Measurements from ENCODE around the gene OR51B4.
"Not testable (repeated sequence)": the region's sequence is repeated elsewhere in the genome, so short reads cannot be mapped to it uniquely, and the experiment has no call there.

Gene OR51B4

GRCh38 chr11:5343474-5344335 lies 42.0 kb upstream of the OR51B4 start, which contains the start of gene OR51B5:
TSS of gene OR51B5 (minus strand) at chr11:5343524. CDS start at chr11:5343524, 0 bp downstream.
- Histone ChIP-seq H3K27me3 (ENCODE audit: insufficient read depth, poor library complexity, severe bottlenecking) (peaks cover 3% of the 10 kb centered on the region), H3K9me3 (ENCODE audit: severe bottlenecking) (no peaks in the 10 kb centered on the region), H3K36me3 (ENCODE audit: low read depth) (no peaks in the 10 kb centered on the region), H3K27ac (ENCODE audit: poor library complexity, severe bottlenecking) (no peak within 1 kb of the TSS), H3K4me3 (ENCODE audit: severe bottlenecking) (no peak within 1 kb of the TSS), H3K4me1 (ENCODE audit: insufficient read depth, poor library complexity, severe bottlenecking) (no peaks in the 10 kb centered on the region)
- ATAC-seq (ENCODE audit: low read depth) (no peak), DNase-seq (ENCODE audit: low spot score) (no peak)
- TF ChIP-seq CTCF (IDR thresholded peaks at IDR 0.05; ENCODE audit: poor library complexity, severe bottlenecking), result no peak

- Histone ChIP-seq H3K27ac (ENCODE audit: poor library complexity, severe bottlenecking) (no peak overlapping the region), H3K27me3 (ENCODE audit: insufficient read depth, poor library complexity, severe bottlenecking) (peaks cover 3% of the 10 kb centered on the region), H3K9me3 (ENCODE audit: severe bottlenecking) (no peaks in the 10 kb centered on the region), H3K36me3 (ENCODE audit: low read depth) (no peaks in the 10 kb centered on the region), H3K4me3 (ENCODE audit: severe bottlenecking) (no peak overlapping the region), H3K4me1 (ENCODE audit: insufficient read depth, poor library complexity, severe bottlenecking) (no peaks in the 10 kb centered on the region)
- ATAC-seq (ENCODE audit: low read depth), result no peak
- no peak for DNase-seq (ENCODE audit: low spot score)
- no peak for TF ChIP-seq CTCF (IDR thresholded peaks at IDR 0.05; ENCODE audit: poor library complexity, severe bottlenecking)
Observed at GRCh38 chr11:5339771-5340322, 38.1 kb upstream of the OR51B4 start.

- not testable (repeated sequence) for H3K36me3 ChIP-seq (ENCODE audit: low read depth); H3K27me3 ChIP-seq (ENCODE audit: insufficient read depth, poor library complexity, severe bottlenecking); H3K9me3 ChIP-seq (ENCODE audit: severe bottlenecking); H3K27ac ChIP-seq (ENCODE audit: poor library complexity, severe bottlenecking); ATAC-seq (ENCODE audit: low read depth); DNase-seq (ENCODE audit: low spot score); H3K4me1 ChIP-seq (ENCODE audit: insufficient read depth, poor library complexity, severe bottlenecking); H3K4me3 ChIP-seq (ENCODE audit: severe bottlenecking)
Observed at GRCh38 chr11:5337253-5337652, 35.5 kb upstream of the OR51B4 start.

GRCh38 chr11:5336331-5336730 lies 34.6 kb upstream of the OR51B4 start:
- no peaks in the 10 kb centered on the region for H3K4me1 ChIP-seq (ENCODE audit: insufficient read depth, poor library complexity, severe bottlenecking)
- DNase-seq (ENCODE audit: low spot score) (no peak), ATAC-seq (ENCODE audit: low read depth) (no peak)
- H3K27me3 ChIP-seq (ENCODE audit: insufficient read depth, poor library complexity, severe bottlenecking), result no peaks in the 10 kb centered on the region
- no peaks in the 10 kb centered on the region for H3K36me3 ChIP-seq (ENCODE audit: low read depth)
- no peak overlapping the region for H3K27ac ChIP-seq (ENCODE audit: poor library complexity, severe bottlenecking)
- no peak overlapping the region for H3K4me3 ChIP-seq (ENCODE audit: severe bottlenecking)
- TF ChIP-seq CTCF (IDR thresholded peaks at IDR 0.05; ENCODE audit: poor library complexity, severe bottlenecking), result no peak
- H3K9me3 ChIP-seq (ENCODE audit: severe bottlenecking), result no peaks in the 10 kb centered on the region

- H3K4me1 ChIP-seq (ENCODE audit: insufficient read depth, poor library complexity, severe bottlenecking), result no peaks in the 10 kb centered on the region
- no peak for TF ChIP-seq CTCF (IDR thresholded peaks at IDR 0.05; ENCODE audit: poor library complexity, severe bottlenecking)
- H3K27me3 ChIP-seq (ENCODE audit: insufficient read depth, poor library complexity, severe bottlenecking), result no peaks in the 10 kb centered on the region
- no peak overlapping the region for H3K4me3 ChIP-seq (ENCODE audit: severe bottlenecking)
- H3K27ac ChIP-seq (ENCODE audit: poor library complexity, severe bottlenecking), result no peak overlapping the region
- no peak for DNase-seq (ENCODE audit: low spot score)
- no peaks in the 10 kb centered on the region for H3K36me3 ChIP-seq (ENCODE audit: low read depth)
- ATAC-seq (ENCODE audit: low read depth), result no peak
- no peaks in the 10 kb centered on the region for H3K9me3 ChIP-seq (ENCODE audit: severe bottlenecking)
Observed at GRCh38 chr11:5335170-5335569, 33.4 kb upstream of the OR51B4 start.

All from RWPE2 (cell line).